Measurements from ENCODE around the gene SPOCK3. TPM values are rescaled to one million over a fixed set of nuclear protein-coding genes. Genes with fewer than 3 reads are reported as not detected.

SPOCK3 gene
- polyA plus RNA-seq, 3 donors, result 0.31 to 1.9 (median 1.2) TPM

DNA sequence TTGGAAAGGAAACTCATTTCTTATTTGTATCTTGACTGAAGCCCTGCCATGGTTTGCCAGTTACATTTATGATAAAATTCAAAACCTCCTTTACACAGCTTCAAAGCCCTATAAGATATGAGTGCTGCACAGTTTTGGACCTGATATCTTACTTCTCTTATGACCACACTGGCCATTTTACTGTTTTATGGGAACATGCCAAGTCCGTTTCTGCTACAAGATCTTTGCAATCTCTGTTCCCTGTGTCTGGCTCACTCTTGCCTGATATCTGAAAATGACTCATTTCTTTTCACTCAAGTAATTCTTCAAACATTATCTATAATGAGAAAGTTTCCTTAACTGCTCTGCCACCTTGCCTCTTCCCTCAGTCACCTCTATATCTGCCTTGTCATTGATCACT is 247.3 kb downstream of the SPOCK3 start:
- no peaks in the 10 kb centered on the region for H3K4me1 Mint-ChIP-seq
- TF ChIP-seq, protein P1, sequence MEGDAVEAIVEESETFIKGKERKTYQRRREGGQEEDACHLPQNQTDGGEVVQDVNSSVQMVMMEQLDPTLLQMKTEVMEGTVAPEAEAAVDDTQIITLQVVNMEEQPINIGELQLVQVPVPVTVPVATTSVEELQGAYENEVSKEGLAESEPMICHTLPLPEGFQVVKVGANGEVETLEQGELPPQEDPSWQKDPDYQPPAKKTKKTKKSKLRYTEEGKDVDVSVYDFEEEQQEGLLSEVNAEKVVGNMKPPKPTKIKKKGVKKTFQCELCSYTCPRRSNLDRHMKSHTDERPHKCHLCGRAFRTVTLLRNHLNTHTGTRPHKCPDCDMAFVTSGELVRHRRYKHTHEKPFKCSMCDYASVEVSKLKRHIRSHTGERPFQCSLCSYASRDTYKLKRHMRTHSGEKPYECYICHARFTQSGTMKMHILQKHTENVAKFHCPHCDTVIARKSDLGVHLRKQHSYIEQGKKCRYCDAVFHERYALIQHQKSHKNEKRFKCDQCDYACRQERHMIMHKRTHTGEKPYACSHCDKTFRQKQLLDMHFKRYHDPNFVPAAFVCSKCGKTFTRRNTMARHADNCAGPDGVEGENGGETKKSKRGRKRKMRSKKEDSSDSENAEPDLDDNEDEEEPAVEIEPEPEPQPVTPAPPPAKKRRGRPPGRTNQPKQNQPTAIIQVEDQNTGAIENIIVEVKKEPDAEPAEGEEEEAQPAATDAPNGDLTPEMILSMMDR (IDR thresholded peaks at IDR 0.05), result no peak
- peaks cover 1 to 4% of the 10 kb centered on the region in 2 donors for H3K9me3 ChIP-seq (replicated peaks in 1 of 2; ENCODE audit: control insufficient read depth in 1 of 2, insufficient read depth in 1 of 2, low read length in 2 of 2)
- H3K79me2 ChIP-seq (ENCODE audit: insufficient read depth, low read length), result no peaks in the 10 kb centered on the region
- H4K20me1 ChIP-seq (ENCODE audit: insufficient read depth, low read length), result no peaks in the 10 kb centered on the region
- no peaks in the 10 kb centered on the region for H3K36me3 Mint-ChIP-seq
- H3K27me3 Mint-ChIP-seq (ENCODE audit: low read depth in 3 of 3), result no peaks in the 10 kb centered on the region
- H3K4me3 ChIP-seq (replicated peaks in 1 of 3; ENCODE audit: low read depth in 2 of 3, low read length in 3 of 3), result no peak overlapping the region
- DNase-seq, result no peak
- H3K9ac ChIP-seq (ENCODE audit: insufficient read depth, low read length, poor library complexity, severe bottlenecking), result no peak overlapping the region
- no peaks in the 10 kb centered on the region for H3K27me3 ChIP-seq (ENCODE audit: control insufficient read depth in 2 of 2, insufficient read depth in 2 of 2, low read length in 2 of 2)
- no peak overlapping the region for H3K4me3 Mint-ChIP-seq
- no peak overlapping the region for H3K27ac ChIP-seq (ENCODE audit: low read depth in 1 of 2, low read length in 2 of 2)
- H3K27ac Mint-ChIP-seq, result no peak overlapping the region
- H3K4me1 ChIP-seq (ENCODE audit: control insufficient read depth in 1 of 2, insufficient read depth in 2 of 2, low read length in 2 of 2), result no peaks in the 10 kb centered on the region
- H3K4me2 ChIP-seq (replicated peaks; ENCODE audit: extremely low read depth, low read length, poor library complexity, severe bottlenecking), result no peak overlapping the region
- H3K36me3 ChIP-seq (replicated peaks in 1 of 2; ENCODE audit: control insufficient read depth in 1 of 2, insufficient read depth in 2 of 2, low read length in 2 of 2), result no peaks in the 10 kb centered on the region
- no peak overlapping the region for H2AFZ ChIP-seq (ENCODE audit: insufficient read depth, low read depth, low read length, poor library complexity, severe bottlenecking)
- intact Hi-C loops (cut with micrococcal nuclease), result no loop called here
- 100% methylated on average over 1 of the region's 1 CpG for WGBS (ENCODE audit: insufficient coverage)
- H3K9me3 Mint-ChIP-seq, result peaks cover 0 to 3% (median 0%) of the 10 kb centered on the region in 7 donors

DNA sequence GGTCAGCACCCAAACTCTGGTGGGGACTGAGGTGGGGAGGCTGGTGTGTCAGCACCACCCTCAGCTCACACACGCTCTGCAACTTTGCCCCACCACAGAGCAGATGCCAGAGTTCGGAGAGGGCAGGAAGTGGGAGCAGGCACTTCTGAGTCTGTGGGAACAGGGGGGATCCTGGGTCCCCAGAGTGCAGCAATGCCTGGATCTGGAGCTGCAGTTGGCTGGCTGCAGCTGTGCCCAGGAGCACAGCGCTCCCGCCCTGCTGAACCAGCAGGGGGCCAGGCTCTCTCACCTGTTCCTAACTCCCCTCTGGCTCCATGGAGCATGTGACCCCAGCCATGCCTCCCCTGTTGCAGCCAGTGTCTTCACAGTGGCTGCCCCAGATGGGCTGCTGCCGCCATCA is 252.4 kb downstream of the SPOCK3 start:
- no peaks in the 10 kb centered on the region for H3K27me3 ChIP-seq (ENCODE audit: control insufficient read depth in 2 of 2, insufficient read depth in 2 of 2, low read length in 2 of 2)
- intact Hi-C loops (cut with micrococcal nuclease), result no loop called here

More for the DNA sequence above, 252.4 kb downstream of the SPOCK3 start:
- Histone ChIP-seq H3K9me3 (replicated peaks in 1 of 2; ENCODE audit: control insufficient read depth in 1 of 2, insufficient read depth in 1 of 2, low read length in 2 of 2) (peaks cover 15 to 22% of the 10 kb centered on the region in 2 donors), H3K27ac (ENCODE audit: low read depth in 1 of 2, low read length in 2 of 2) (no peak overlapping the region), H2AFZ (ENCODE audit: insufficient read depth, low read depth, low read length, poor library complexity, severe bottlenecking) (no peak overlapping the region), H3K79me2 (ENCODE audit: insufficient read depth, low read length) (no peaks in the 10 kb centered on the region), H3K4me1 (ENCODE audit: control insufficient read depth in 1 of 2, insufficient read depth in 2 of 2, low read length in 2 of 2) (no peaks in the 10 kb centered on the region), H3K4me2 (replicated peaks; ENCODE audit: extremely low read depth, low read length, poor library complexity, severe bottlenecking) (no peak overlapping the region), H3K36me3 (replicated peaks in 1 of 2; ENCODE audit: control insufficient read depth in 1 of 2, insufficient read depth in 2 of 2, low read length in 2 of 2) (no peaks in the 10 kb centered on the region), H3K9ac (ENCODE audit: insufficient read depth, low read length, poor library complexity, severe bottlenecking) (no peak overlapping the region), H4K20me1 (ENCODE audit: insufficient read depth, low read length) (no peaks in the 10 kb centered on the region), H3K4me3 (replicated peaks in 1 of 3; ENCODE audit: low read depth in 2 of 3, low read length in 3 of 3) (no peak overlapping the region)
- H3K27me3 Mint-ChIP-seq (ENCODE audit: low read depth in 3 of 3), result no peaks in the 10 kb centered on the region
- no peak overlapping the region for H3K27ac Mint-ChIP-seq
- no peaks in the 10 kb centered on the region for H3K36me3 Mint-ChIP-seq
- 84% methylated on average over 3 of the region's 5 CpGs for WGBS (ENCODE audit: insufficient coverage)
- H3K4me1 Mint-ChIP-seq, result no peaks in the 10 kb centered on the region
- H3K4me3 Mint-ChIP-seq, result no peak overlapping the region
- H3K9me3 Mint-ChIP-seq, result peaks cover 3 to 15% (median 11%) of the 10 kb centered on the region in 7 donors
- DNase-seq, result no peak
- TF ChIP-seq, protein P1 (IDR thresholded peaks at IDR 0.05), result no peak

Measured in CD14-positive monocyte (primary cell).